GM20000 (cell line): ENCODE results near the gene CCDC7.
"Not testable (repeated sequence)": the region's sequence is repeated elsewhere in the genome, so short reads cannot be mapped to it uniquely, and the experiment has no call there.

Experiments used
- DNase-seq: peaks from one replicate; pipeline ENCODE4 v3.0.0; 2012; ENCODE audit warnings: low spot score
- CTCF ChIP-seq: IDR thresholded peaks from 2 replicates; pipeline ENCODE4 v1.5.1; 2012; ENCODE audit warnings: mild to moderate bottlenecking, control low read depth; ENCODE audit errors: extremely low read depth, missing control alignments

Gene CCDC7

DNA sequence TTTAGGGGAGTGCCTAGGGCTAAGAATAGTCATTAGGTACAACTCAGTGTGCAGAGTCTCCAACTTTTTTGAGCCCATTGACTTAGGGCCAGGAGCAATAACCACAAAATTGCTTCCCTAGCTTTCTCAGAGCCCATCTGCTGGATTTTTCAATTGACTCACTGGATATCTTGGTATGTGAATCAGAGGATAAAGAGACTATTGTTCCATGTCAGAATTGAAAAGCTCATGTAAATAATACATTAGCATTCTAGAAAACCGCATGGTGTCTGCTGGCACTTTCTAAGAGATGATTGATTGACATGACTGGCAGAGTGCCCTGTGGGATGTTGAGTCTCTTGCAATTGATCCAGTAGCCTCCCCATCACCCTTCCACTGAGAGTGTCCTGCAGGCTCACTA is 246.2 kb downstream of the CCDC7 start:
- no peak for TF ChIP-seq CTCF
- DNase-seq, result no peak

DNA sequence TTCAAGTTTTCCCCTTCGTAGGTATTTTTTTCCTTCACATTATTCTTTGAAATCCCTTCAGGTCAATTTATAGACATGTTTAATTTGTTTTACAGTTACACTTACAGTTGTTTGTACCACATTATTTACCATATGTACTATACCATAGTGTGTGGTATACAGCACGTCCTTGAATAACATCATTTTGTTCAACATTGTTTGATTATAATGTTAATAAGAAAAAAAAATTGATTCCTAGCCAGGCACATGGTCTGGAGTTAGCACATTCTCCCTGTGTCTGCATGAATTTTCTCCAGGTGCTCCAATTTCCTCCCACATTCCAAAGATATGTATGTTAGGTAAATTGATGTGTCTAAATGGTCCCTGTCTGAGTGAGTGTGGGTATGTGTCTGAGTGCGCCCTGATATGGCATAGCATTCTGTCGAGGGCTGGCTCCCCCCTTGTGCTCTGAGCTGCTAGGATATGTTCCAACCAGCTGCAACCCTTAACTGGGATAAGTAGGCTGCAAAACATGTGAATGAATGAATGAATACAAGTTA is 247.6 kb downstream of the CCDC7 start:
- no peak for TF ChIP-seq CTCF
- DNase-seq, result no peak

- DNase-seq, result not testable (repeated sequence)
Measured at GRCh38 chr10:32699683-32700082, 253.7 kb downstream of the CCDC7 start.

- no peak for TF ChIP-seq CTCF
- no peak for DNase-seq
Measured at GRCh38 chr10:32713560-32713959, 267.6 kb downstream of the CCDC7 start.

GRCh38 chr10:32731527-32731926 is 285.6 kb downstream of the CCDC7 start:
- no peak for DNase-seq
- no peak for TF ChIP-seq CTCF

- TF ChIP-seq CTCF, result no peak
- no peak for DNase-seq
Measured at GRCh38 chr10:32738958-32739357, 293.0 kb downstream of the CCDC7 start.

GRCh38 chr10:32744321-32744720 is 298.4 kb downstream of the CCDC7 start:
- TF ChIP-seq CTCF, result no peak
- DNase-seq, result no peak

- no peak for TF ChIP-seq CTCF
Measured at GRCh38 chr10:32746869-32747268, 300.9 kb downstream of the CCDC7 start.

More at GRCh38 chr10:32746869-32747268, 300.9 kb downstream of the CCDC7 start:
- no peak for DNase-seq
